ENCODE results near the gene CDC16.

DNA sequence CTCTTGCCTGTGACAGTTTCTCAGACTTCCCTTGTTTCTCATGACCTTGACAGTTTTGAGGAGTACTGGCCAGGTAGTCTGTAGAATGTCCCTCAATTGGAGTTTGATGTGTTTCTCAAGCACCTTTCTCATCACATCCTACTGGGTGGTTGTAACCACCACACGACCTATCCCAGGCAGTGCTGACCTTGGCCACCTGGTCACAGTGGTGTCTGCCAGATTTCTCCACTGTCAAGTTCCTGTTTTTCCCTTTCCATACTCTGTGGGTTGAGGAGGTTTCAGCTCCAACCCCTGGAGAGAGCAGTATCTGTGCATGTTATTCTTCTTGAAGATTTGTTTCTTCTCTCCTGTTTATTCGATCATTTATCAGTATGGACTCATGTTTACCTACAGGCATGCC lies 38.3 kb downstream of the CDC16 start:
- TF ChIP-seq SMARCB1 (IDR thresholded peaks at IDR 0.05; ENCODE audit: insufficient read length, low read depth) = no peak
- no peak for TF ChIP-seq CAMTA2 (CRISPR knock-in tag; conservative IDR thresholded peaks at IDR 0.05)
- TF ChIP-seq FOXK2 (conservative IDR thresholded peaks at IDR 0.05 in 1 of 2, IDR thresholded peaks at IDR 0.05 in 1 of 2; ENCODE audit: low read depth in 2 of 2) = no peak
- TF ChIP-seq MXI1 (IDR thresholded peaks at IDR 0.05; ENCODE audit: low read depth, low read length) = no peak
- TF ChIP-seq, protein P1, sequence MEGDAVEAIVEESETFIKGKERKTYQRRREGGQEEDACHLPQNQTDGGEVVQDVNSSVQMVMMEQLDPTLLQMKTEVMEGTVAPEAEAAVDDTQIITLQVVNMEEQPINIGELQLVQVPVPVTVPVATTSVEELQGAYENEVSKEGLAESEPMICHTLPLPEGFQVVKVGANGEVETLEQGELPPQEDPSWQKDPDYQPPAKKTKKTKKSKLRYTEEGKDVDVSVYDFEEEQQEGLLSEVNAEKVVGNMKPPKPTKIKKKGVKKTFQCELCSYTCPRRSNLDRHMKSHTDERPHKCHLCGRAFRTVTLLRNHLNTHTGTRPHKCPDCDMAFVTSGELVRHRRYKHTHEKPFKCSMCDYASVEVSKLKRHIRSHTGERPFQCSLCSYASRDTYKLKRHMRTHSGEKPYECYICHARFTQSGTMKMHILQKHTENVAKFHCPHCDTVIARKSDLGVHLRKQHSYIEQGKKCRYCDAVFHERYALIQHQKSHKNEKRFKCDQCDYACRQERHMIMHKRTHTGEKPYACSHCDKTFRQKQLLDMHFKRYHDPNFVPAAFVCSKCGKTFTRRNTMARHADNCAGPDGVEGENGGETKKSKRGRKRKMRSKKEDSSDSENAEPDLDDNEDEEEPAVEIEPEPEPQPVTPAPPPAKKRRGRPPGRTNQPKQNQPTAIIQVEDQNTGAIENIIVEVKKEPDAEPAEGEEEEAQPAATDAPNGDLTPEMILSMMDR (IDR thresholded peaks at IDR 0.05 in 2 of 3, conservative IDR thresholded peaks at IDR 0.05 in 1 of 3; ENCODE audit: insufficient read depth in 2 of 3, low read depth in 1 of 3, low read length in 3 of 3) = no peak
- no peak for TF ChIP-seq POLR2AphosphoS2 (IDR thresholded peaks at IDR 0.05; ENCODE audit: low read length)
- TF ChIP-seq ZBTB8A (IDR thresholded peaks at IDR 0.05; ENCODE audit: partially characterized antibody) = no peak
- no peak for TF ChIP-seq POLR2AphosphoS5 (IDR thresholded peaks at IDR 0.05; ENCODE audit: control insufficient read depth, insufficient read depth, low read depth, low read length)
- no peak for TF ChIP-seq DMBX1 (CRISPR knock-in tag; IDR thresholded peaks at IDR 0.05; ENCODE audit: borderline replicate concordance)
- no peak for TF ChIP-seq TOE1 (IDR thresholded peaks at IDR 0.05; ENCODE audit: borderline replicate concordance)
- no peak for TF ChIP-seq TOE1 (CRISPR knock-in tag; IDR thresholded peaks at IDR 0.05; ENCODE audit: borderline replicate concordance, low read depth)
- no peak for TF ChIP-seq POLR2A (conservative IDR thresholded peaks at IDR 0.05)
- TF ChIP-seq, protein P2, sequence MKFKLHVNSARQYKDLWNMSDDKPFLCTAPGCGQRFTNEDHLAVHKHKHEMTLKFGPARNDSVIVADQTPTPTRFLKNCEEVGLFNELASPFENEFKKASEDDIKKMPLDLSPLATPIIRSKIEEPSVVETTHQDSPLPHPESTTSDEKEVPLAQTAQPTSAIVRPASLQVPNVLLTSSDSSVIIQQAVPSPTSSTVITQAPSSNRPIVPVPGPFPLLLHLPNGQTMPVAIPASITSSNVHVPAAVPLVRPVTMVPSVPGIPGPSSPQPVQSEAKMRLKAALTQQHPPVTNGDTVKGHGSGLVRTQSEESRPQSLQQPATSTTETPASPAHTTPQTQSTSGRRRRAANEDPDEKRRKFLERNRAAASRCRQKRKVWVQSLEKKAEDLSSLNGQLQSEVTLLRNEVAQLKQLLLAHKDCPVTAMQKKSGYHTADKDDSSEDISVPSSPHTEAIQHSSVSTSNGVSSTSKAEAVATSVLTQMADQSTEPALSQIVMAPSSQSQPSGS (CRISPR knock-in tag; IDR thresholded peaks at IDR 0.05) = no peak
- TF ChIP-seq EP300 (IDR thresholded peaks at IDR 0.05; ENCODE audit: low read length) = no peak
